GM12874 (cell line): ENCODE results near the gene TNS1.

Experiments used
- CTCF ChIP-seq: IDR thresholded peaks from 2 replicates; pipeline ENCODE4 v1.5.1; 2011; ENCODE audit warnings: low read depth, mild to moderate bottlenecking, control low read depth, low read length, moderate library complexity; ENCODE audit not compliant: insufficient read depth

The TNS1 gene

GRCh38 chr2:218017211-218018053 lies 14.6 kb upstream of the TNS1 start:
- no peak for TF ChIP-seq CTCF

GRCh38 chr2:218016810-218017209 lies 14.0 kb upstream of the TNS1 start:
- TF ChIP-seq CTCF, result no peak

- TF ChIP-seq CTCF, result no peak
Measured at GRCh38 chr2:218015586-218016521, 13.1 kb upstream of the TNS1 start.

GRCh38 chr2:218014706-218015585 lies 12.2 kb upstream of the TNS1 start:
- TF ChIP-seq CTCF, result no peak

- TF ChIP-seq CTCF, result no peak
Measured at GRCh38 chr2:218013289-218013688, 10.5 kb upstream of the TNS1 start.

GRCh38 chr2:218012284-218012683 lies 9.5 kb upstream of the TNS1 start:
- TF ChIP-seq CTCF, result no peak

- TF ChIP-seq CTCF, result no peak
Measured at GRCh38 chr2:218011653-218012040, 8.9 kb upstream of the TNS1 start.
